ENCODE results near the gene MRPL18.

Gene MRPL18

DNA sequence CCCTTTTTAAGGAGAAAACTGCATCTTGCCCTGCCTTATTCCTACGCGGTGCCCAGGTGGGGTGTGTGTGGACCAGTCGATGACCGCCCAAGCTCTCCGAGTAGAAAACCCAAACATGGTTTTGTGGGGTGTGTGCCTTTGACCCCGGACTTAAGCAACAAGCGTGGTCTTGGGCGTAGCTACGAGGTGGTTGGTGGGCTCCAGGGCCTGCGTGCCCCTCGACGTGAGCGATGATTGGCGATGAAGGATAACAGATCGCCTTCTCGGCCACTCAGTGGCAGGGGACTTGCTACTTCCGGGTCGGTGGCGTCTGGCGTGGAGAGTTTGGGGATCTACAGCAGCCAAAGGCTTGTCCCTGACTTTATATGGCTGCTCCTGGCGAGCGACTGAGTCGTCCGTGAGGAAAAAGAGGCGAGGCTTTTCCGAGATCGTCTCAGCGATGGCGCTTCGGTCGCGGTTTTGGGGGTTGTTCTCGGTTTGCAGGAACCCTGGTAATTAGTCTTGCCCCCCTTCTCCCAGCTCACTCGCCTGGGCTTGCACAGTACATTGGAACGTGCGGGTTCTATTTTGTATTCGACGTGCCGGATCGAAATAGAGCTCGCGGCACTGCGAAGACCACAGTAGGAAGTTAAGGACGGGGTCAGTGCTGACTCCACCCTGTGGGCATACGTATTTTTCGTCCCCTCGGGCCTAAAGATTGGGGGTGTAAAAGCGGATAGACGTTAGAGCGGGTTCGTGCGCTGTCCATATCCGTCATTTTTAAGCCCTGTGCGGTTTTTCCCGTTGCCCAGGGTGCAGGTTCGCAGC is at the start of gene MRPL18:
Gene MRPL18 (plus strand): TSS at position 319 of the 807 bp plus-strand sequence. CDS start 121 bp downstream, at position 440.
- H3K36me3 ChIP-seq (ENCODE audit: insufficient read depth, low read length): peaks cover 61% of the 10 kb centered on the region
- no peaks in the 10 kb centered on the region for H3K9me2 ChIP-seq (ENCODE audit: low read depth, low read length)
- no peak within 1 kb of the TSS for H2AFZ ChIP-seq (ENCODE audit: low read length)
- no peaks in the 10 kb centered on the region for H3K9me3 ChIP-seq (ENCODE audit: low read length)
- H3K79me2 ChIP-seq (ENCODE audit: insufficient read depth, low read length): peaks cover 59% of the 10 kb centered on the region
- H3K4me2 ChIP-seq (ENCODE audit: low read length): peak within 1 kb of the TSS; percentile 89
- peak within 1 kb of the TSS; percentile 73 for H3K4me3 ChIP-seq (ENCODE audit: low read depth, low read length, poor library complexity, severe bottlenecking)
- H3F3A ChIP-seq (ENCODE audit: insufficient read depth, low read length): no peaks in the 10 kb centered on the region
- no peaks in the 10 kb centered on the region for H3K27me3 ChIP-seq (ENCODE audit: insufficient read depth, low read length)
- H3K4me1 ChIP-seq (ENCODE audit: insufficient read depth, low read length, severe bottlenecking): peaks cover 29% of the 10 kb centered on the region
- TF ChIP-seq EZH2 (IDR thresholded peaks at IDR 0.05; ENCODE audit: borderline replicate concordance, low read length): no peak
- TF ChIP-seq, protein P1, sequence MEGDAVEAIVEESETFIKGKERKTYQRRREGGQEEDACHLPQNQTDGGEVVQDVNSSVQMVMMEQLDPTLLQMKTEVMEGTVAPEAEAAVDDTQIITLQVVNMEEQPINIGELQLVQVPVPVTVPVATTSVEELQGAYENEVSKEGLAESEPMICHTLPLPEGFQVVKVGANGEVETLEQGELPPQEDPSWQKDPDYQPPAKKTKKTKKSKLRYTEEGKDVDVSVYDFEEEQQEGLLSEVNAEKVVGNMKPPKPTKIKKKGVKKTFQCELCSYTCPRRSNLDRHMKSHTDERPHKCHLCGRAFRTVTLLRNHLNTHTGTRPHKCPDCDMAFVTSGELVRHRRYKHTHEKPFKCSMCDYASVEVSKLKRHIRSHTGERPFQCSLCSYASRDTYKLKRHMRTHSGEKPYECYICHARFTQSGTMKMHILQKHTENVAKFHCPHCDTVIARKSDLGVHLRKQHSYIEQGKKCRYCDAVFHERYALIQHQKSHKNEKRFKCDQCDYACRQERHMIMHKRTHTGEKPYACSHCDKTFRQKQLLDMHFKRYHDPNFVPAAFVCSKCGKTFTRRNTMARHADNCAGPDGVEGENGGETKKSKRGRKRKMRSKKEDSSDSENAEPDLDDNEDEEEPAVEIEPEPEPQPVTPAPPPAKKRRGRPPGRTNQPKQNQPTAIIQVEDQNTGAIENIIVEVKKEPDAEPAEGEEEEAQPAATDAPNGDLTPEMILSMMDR (IDR thresholded peaks at IDR 0.05; ENCODE audit: low read length): no peak
- H3K27ac ChIP-seq (ENCODE audit: low read depth, low read length, poor library complexity, severe bottlenecking): peak within 1 kb of the TSS; percentile 77
- no peaks in the 10 kb centered on the region for H4K20me1 ChIP-seq (ENCODE audit: insufficient read depth, low read length)
- peak within 1 kb of the TSS; percentile 85 for H3K9ac ChIP-seq (ENCODE audit: low read length)

DNA sequence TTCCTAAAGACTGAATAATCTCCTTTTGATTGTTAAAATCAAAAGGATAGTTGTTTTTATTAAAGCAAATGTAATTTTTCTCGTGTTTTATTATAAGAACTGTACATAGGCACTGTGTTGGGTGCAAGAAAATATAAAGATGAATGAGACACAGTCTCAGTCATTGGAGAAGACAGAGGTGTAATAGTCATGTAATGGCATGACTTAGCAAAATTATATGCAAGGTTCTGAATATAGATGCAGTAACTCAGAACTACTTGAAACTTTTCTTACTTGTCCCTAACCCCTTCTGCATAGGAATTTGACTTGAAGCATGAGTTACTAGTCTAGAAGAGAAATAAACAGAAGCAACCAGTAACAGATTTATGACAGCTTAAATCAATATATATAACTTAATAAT is 48.1 kb upstream of the MRPL18 start:
- Histone ChIP-seq H3K27ac (ENCODE audit: low read depth, low read length, poor library complexity, severe bottlenecking) (no peak overlapping the region), H4K20me1 (ENCODE audit: insufficient read depth, low read length) (peaks cover 6% of the 10 kb centered on the region)

GRCh38 chr6:159745081-159745480 is 45.2 kb upstream of the MRPL18 start:
- H3K9me2 ChIP-seq (ENCODE audit: low read depth, low read length): no peaks in the 10 kb centered on the region
- no peaks in the 10 kb centered on the region for H3K4me1 ChIP-seq (ENCODE audit: insufficient read depth, low read length, severe bottlenecking)
- H3K4me3 ChIP-seq (ENCODE audit: low read depth, low read length, poor library complexity, severe bottlenecking): no peak overlapping the region
- H3K79me2 ChIP-seq (ENCODE audit: insufficient read depth, low read length): 0 out of 2 replicates have a peak, but pooled peaks cover 4% of the 10 kb centered on the region
- no peak overlapping the region for H2AFZ ChIP-seq (ENCODE audit: low read length)
- H3K36me3 ChIP-seq (ENCODE audit: insufficient read depth, low read length): peaks cover 99% of the 10 kb centered on the region
- no peak for TF ChIP-seq EZH2 (IDR thresholded peaks at IDR 0.05; ENCODE audit: borderline replicate concordance, low read length)
- TF ChIP-seq, protein P1 (IDR thresholded peaks at IDR 0.05; ENCODE audit: low read length): no peak
- H3K27ac ChIP-seq (ENCODE audit: low read depth, low read length, poor library complexity, severe bottlenecking): no peak overlapping the region
- no peaks in the 10 kb centered on the region for H3K27me3 ChIP-seq (ENCODE audit: insufficient read depth, low read length)
- H3F3A ChIP-seq (ENCODE audit: insufficient read depth, low read length): no peaks in the 10 kb centered on the region
- H3K9ac ChIP-seq (ENCODE audit: low read length): no peak overlapping the region
- peaks cover 2% of the 10 kb centered on the region; the same call in 1 of the 2 replicates for H4K20me1 ChIP-seq (ENCODE audit: insufficient read depth, low read length)
- no peaks in the 10 kb centered on the region for H3K9me3 ChIP-seq (ENCODE audit: low read length)
- no peak overlapping the region for H3K4me2 ChIP-seq (ENCODE audit: low read length)

More for the DNA sequence above, 48.1 kb upstream of the MRPL18 start:
- H3K4me2 ChIP-seq (ENCODE audit: low read length): no peak overlapping the region
- H3K36me3 ChIP-seq (ENCODE audit: insufficient read depth, low read length): peaks cover 97% of the 10 kb centered on the region
- no peak overlapping the region for H3K9ac ChIP-seq (ENCODE audit: low read length)
- peaks cover 33% of the 10 kb centered on the region for H3K79me2 ChIP-seq (ENCODE audit: insufficient read depth, low read length)
- H3K4me1 ChIP-seq (ENCODE audit: insufficient read depth, low read length, severe bottlenecking): no peaks in the 10 kb centered on the region
- H3F3A ChIP-seq (ENCODE audit: insufficient read depth, low read length): no peaks in the 10 kb centered on the region; the same call in 1 of the 2 replicates
- TF ChIP-seq EZH2 (IDR thresholded peaks at IDR 0.05; ENCODE audit: borderline replicate concordance, low read length): no peak
- TF ChIP-seq, protein P1 (IDR thresholded peaks at IDR 0.05; ENCODE audit: low read length): no peak
- H3K9me2 ChIP-seq (ENCODE audit: low read depth, low read length): no peaks in the 10 kb centered on the region
- H3K9me3 ChIP-seq (ENCODE audit: low read length): no peaks in the 10 kb centered on the region
- H2AFZ ChIP-seq (ENCODE audit: low read length): no peak overlapping the region
- no peaks in the 10 kb centered on the region for H3K27me3 ChIP-seq (ENCODE audit: insufficient read depth, low read length)
- no peak overlapping the region for H3K4me3 ChIP-seq (ENCODE audit: low read depth, low read length, poor library complexity, severe bottlenecking)
